ENCODE results near the gene OR51E1.

OR51E1 gene

GRCh38 chr11:4611986-4612385, 31.8 kb upstream of the OR51E1 start:
- H3K4me3 ChIP-seq (ENCODE audit: low read depth, low read length), result no peak overlapping the region
- TF ChIP-seq CTCF (IDR thresholded peaks at IDR 0.05; ENCODE audit: borderline replicate concordance, insufficient read depth, low read depth, low read length), result no peak

GRCh38 chr11:4615856-4616444, 27.8 kb upstream of the OR51E1 start:
- no peak for TF ChIP-seq CTCF (IDR thresholded peaks at IDR 0.05; ENCODE audit: borderline replicate concordance, insufficient read depth, low read depth, low read length)
- no peak overlapping the region for H3K4me3 ChIP-seq (ENCODE audit: low read depth, low read length)

- TF ChIP-seq CTCF (IDR thresholded peaks at IDR 0.05; ENCODE audit: borderline replicate concordance, insufficient read depth, low read depth, low read length), result no peak
- H3K4me3 ChIP-seq (ENCODE audit: low read depth, low read length), result no peak overlapping the region
Observed at GRCh38 chr11:4619514-4619913, 24.3 kb upstream of the OR51E1 start.

- no peak overlapping the region for H3K4me3 ChIP-seq (ENCODE audit: low read depth, low read length)
- TF ChIP-seq CTCF (IDR thresholded peaks at IDR 0.05; ENCODE audit: borderline replicate concordance, insufficient read depth, low read depth, low read length), result peak; percentile 57; the same call in 1 of the 2 replicates
Observed at GRCh38 chr11:4626207-4627099, 17.3 kb upstream of the OR51E1 start.

GRCh38 chr11:4636136-4636535, 7.6 kb upstream of the OR51E1 start:
- TF ChIP-seq CTCF (IDR thresholded peaks at IDR 0.05; ENCODE audit: borderline replicate concordance, insufficient read depth, low read depth, low read length), result no peak
- no peak overlapping the region for H3K4me3 ChIP-seq (ENCODE audit: low read depth, low read length)

- no peak within 1 kb of the TSS for H3K4me3 ChIP-seq (ENCODE audit: low read depth, low read length)
- TF ChIP-seq CTCF (IDR thresholded peaks at IDR 0.05; ENCODE audit: borderline replicate concordance, insufficient read depth, low read depth, low read length), result peak; percentile 97
Observed at GRCh38 chr11:4636962-4637661, 6.7 kb upstream of the OR51E1 start, which contains the start of gene OR51D1. TSS of gene OR51D1 (plus strand) at chr11:4637477. CDS start at chr11:4639791, 2,314 bp downstream.

All from GM12875 (cell line).